Measurements from ENCODE around the gene SIRT2.
"Not testable (repeated sequence)": the region's sequence is repeated elsewhere in the genome, so short reads cannot be mapped to it uniquely, and the experiment has no call there.

SIRT2 gene

GRCh38 chr19:38834590-38834989 is 64.8 kb downstream of the SIRT2 start:
- DNase-seq (ENCODE audit: extremely low spot score) = no peak
- ChIA-PET POLR2A (interaction anchor here (1.4 to 2.3 kb wide), 2 partner anchors 15 to 18 kb away, joined by 4 to 11 read pairs; no protein-coding TSS in a partner anchor), CTCF (interaction anchor here (0.6 kb wide), 1 partner anchor 85 kb away, joined by 3 read pairs; no protein-coding TSS in a partner anchor)
- no peak for TF ChIP-seq CTBP1 (IDR thresholded peaks at IDR 0.05; ENCODE audit: borderline replicate concordance)
- no peak for TF ChIP-seq L3MBTL2 (conservative IDR thresholded peaks at IDR 0.05)
- no peak for TF ChIP-seq SP1 (IDR thresholded peaks at IDR 0.05)
- no peak for TF ChIP-seq HDGF (IDR thresholded peaks at IDR 0.05; ENCODE audit: borderline replicate concordance)
- TF ChIP-seq BHLHE40 (IDR thresholded peaks at IDR 0.05; ENCODE audit: borderline replicate concordance) = no peak
- no peak for TF ChIP-seq SUZ12 (IDR thresholded peaks at IDR 0.05)
- TF ChIP-seq NFRKB (IDR thresholded peaks at IDR 0.05) = no peak
- TF ChIP-seq ZNF384 (IDR thresholded peaks at IDR 0.05) = no peak
- TF ChIP-seq LEF1 (IDR thresholded peaks at IDR 0.05; ENCODE audit: borderline replicate concordance) = no peak
- no peak for TF ChIP-seq FOXM1 (IDR thresholded peaks at IDR 0.05; ENCODE audit: borderline replicate concordance)
- no peak for TF ChIP-seq ELF4 (IDR thresholded peaks at IDR 0.05)
- no peak for TF ChIP-seq FOXA1 (IDR thresholded peaks at IDR 0.05)
- TF ChIP-seq ARNT (IDR thresholded peaks at IDR 0.05) = no peak
- TF ChIP-seq TARDBP (IDR thresholded peaks at IDR 0.05) = no peak
- no peak for TF ChIP-seq FOXK2 (IDR thresholded peaks at IDR 0.05)

GRCh38 chr19:38834104-38834490 is 65.3 kb downstream of the SIRT2 start:
- CTCF ChIA-PET = interaction anchor here (0.6 kb wide), 1 partner anchor 85 kb away, joined by 3 read pairs; no protein-coding TSS in a partner anchor

GRCh38 chr19:38833092-38833425 is 66.4 kb downstream of the SIRT2 start:
- ChIA-PET CTCF (no interaction called here), POLR2A (interaction anchor here (0.9 kb wide), 1 partner anchor 16 kb away, joined by 3 read pairs; no protein-coding TSS in a partner anchor)
- TF ChIP-seq LEF1 (IDR thresholded peaks at IDR 0.05; ENCODE audit: borderline replicate concordance) = no peak
- no peak for TF ChIP-seq FOXA1 (IDR thresholded peaks at IDR 0.05)
- no peak for TF ChIP-seq HDGF (IDR thresholded peaks at IDR 0.05; ENCODE audit: borderline replicate concordance)
- TF ChIP-seq, protein P1, sequence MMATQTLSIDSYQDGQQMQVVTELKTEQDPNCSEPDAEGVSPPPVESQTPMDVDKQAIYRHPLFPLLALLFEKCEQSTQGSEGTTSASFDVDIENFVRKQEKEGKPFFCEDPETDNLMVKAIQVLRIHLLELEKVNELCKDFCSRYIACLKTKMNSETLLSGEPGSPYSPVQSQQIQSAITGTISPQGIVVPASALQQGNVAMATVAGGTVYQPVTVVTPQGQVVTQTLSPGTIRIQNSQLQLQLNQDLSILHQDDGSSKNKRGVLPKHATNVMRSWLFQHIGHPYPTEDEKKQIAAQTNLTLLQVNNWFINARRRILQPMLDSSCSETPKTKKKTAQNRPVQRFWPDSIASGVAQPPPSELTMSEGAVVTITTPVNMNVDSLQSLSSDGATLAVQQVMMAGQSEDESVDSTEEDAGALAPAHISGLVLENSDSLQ (IDR thresholded peaks at IDR 0.05) = no peak
- DNase-seq (ENCODE audit: extremely low spot score) = no peak

More at GRCh38 chr19:38834104-38834490, 65.3 kb downstream of the SIRT2 start:
- DNase-seq (ENCODE audit: extremely low spot score) = no peak
- POLR2A ChIA-PET = interaction anchor here (1.4 to 2.3 kb wide), 2 partner anchors 15 to 19 kb away, joined by 4 to 11 read pairs; no protein-coding TSS in a partner anchor
- TF ChIP-seq, protein P1 (IDR thresholded peaks at IDR 0.05) = no peak
- no peak for TF ChIP-seq ARNT (IDR thresholded peaks at IDR 0.05)
- TF ChIP-seq BHLHE40 (IDR thresholded peaks at IDR 0.05; ENCODE audit: borderline replicate concordance) = no peak
- TF ChIP-seq FOXK2 (IDR thresholded peaks at IDR 0.05) = no peak
- TF ChIP-seq CTBP1 (IDR thresholded peaks at IDR 0.05; ENCODE audit: borderline replicate concordance) = no peak
- TF ChIP-seq ELF4 (IDR thresholded peaks at IDR 0.05) = no peak
- TF ChIP-seq L3MBTL2 (conservative IDR thresholded peaks at IDR 0.05) = no peak
- TF ChIP-seq FOXA1 (IDR thresholded peaks at IDR 0.05) = no peak
- no peak for TF ChIP-seq SUZ12 (IDR thresholded peaks at IDR 0.05)
- TF ChIP-seq NFRKB (IDR thresholded peaks at IDR 0.05) = no peak
- no peak for TF ChIP-seq ZNF384 (IDR thresholded peaks at IDR 0.05)
- no peak for TF ChIP-seq HDGF (IDR thresholded peaks at IDR 0.05; ENCODE audit: borderline replicate concordance)

DNA sequence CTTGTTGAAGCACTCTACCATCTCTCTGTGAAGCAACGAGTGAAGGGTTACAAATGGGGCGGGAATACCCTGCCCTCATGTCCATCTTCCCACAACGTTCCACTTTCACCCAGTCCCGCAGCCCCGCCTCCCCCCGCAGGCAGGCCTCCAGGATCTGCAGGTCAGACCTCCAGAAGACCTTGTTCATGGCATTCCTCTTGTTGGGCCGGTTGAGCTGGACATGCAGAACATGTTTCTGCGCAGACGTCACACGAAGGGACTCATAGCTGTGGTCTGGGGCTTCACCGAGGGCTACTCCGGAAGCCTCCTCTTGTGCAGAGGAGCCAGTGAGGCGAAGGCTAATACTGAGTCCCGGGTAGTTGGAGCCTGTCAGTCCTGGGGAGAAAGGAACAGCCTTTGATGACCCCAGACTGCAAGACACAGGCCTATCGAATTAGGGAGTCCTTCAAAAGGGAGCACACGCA is 68.2 kb downstream of the SIRT2 start:
- no peak for TF ChIP-seq BHLHE40 (IDR thresholded peaks at IDR 0.05; ENCODE audit: borderline replicate concordance)
- TF ChIP-seq LEF1 (IDR thresholded peaks at IDR 0.05; ENCODE audit: borderline replicate concordance) = no peak
- CTCF ChIA-PET = interaction anchor here (0.5 kb wide), 1 partner anchor 132 kb away, joined by 3 read pairs; no protein-coding TSS in a partner anchor
- DNase-seq (ENCODE audit: extremely low spot score) = peak; percentile 50

DNA sequence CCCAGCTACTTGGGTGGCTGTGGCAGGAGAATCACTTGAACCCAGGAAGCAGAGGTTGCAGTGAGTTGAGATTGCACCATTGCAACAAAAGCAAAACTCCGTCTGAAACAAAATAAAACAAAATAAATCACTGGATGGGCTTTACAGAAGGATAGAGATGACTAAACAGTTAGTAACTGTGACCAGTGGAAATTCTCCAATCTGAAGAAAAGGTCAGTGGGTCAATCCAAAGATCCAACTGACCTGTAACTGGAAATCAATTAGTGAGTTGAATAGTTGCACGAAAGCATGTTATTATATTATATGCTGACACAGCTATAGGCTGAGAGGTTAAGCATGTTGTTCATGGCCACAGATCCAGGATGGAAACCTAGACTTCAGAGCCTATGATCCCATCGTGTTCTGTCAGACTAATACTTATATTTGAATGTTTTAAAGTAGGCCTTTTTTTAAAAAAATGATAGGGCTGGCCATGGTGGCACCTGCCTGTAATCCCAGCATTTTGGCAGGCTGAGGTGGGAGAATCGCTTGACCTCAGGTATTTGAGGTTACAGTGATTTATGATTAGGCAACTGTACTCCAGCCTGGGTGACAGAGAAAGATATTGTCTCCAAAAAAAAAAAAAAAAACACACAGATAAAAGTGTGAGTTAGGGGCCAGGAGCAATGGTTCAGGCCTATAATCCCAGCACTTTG is 69.2 kb downstream of the SIRT2 start:
- POLR2A ChIA-PET = interaction anchor here (2.0 kb wide), 1 partner anchor 19 kb away, joined by 17 read pairs; no protein-coding TSS in a partner anchor
- TF ChIP-seq ELF4 (IDR thresholded peaks at IDR 0.05) (no peak), FOXM1 (IDR thresholded peaks at IDR 0.05; ENCODE audit: borderline replicate concordance) (no peak), SUZ12 (IDR thresholded peaks at IDR 0.05) (no peak), CTBP1 (IDR thresholded peaks at IDR 0.05; ENCODE audit: borderline replicate concordance) (no peak), BHLHE40 (IDR thresholded peaks at IDR 0.05; ENCODE audit: borderline replicate concordance) (no peak), HDGF (IDR thresholded peaks at IDR 0.05; ENCODE audit: borderline replicate concordance) (no peak), L3MBTL2 (conservative IDR thresholded peaks at IDR 0.05) (no peak), LEF1 (IDR thresholded peaks at IDR 0.05; ENCODE audit: borderline replicate concordance) (no peak)
- TF ChIP-seq, protein P1 (IDR thresholded peaks at IDR 0.05) = no peak
- CTCF ChIA-PET = no interaction called here
- DNase-seq (ENCODE audit: extremely low spot score) = no peak

More for the DNA sequence above, 68.2 kb downstream of the SIRT2 start:
- POLR2A ChIA-PET = interaction anchor here (1.0 to 2.0 kb wide), 4 partner anchors 11 to 96 kb away, joined by 4 to 17 read pairs (median 6); no protein-coding TSS in a partner anchor

DNA sequence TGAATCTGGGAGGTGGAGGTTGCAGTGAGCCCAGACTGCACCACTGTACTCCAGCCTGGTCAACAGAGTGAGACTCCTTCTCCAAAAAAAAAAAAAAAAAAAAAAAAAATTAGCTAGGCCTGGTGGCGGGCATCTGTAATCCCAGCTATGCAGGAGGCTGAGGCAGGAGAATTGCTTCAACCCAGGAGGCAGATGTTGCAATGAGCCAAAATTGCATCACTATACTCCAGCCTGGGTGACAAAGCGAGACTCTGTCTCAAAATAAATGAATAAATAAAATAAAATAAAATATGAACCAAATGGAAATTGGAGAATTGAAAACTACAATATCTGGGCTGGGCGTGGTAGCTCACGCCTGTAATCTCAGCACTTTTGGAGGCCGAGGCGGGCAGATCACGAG is 70.2 kb downstream of the SIRT2 start:
- CTCF ChIA-PET; POLR2A ChIA-PET; DNase-seq (ENCODE audit: extremely low spot score): not testable (repeated sequence)

Data from HEK293T (cell line).